Mammary epithelial cell (primary cell): Measurements from ENCODE around the gene PRKCQ.

Source experiments
- CTCF ChIP-seq, 2 donors: IDR thresholded peaks in 1 of 2; conservative IDR thresholded peaks in 1 of 2; 2 replicates each; pipeline ENCODE4 v1.5.1; 2011 to 2012; ENCODE audit warnings: inconsistent platforms in 2 of 2, low read length in 2 of 2, mild to moderate bottlenecking in 2 of 2, control low read depth in 1 of 2, low read depth in 1 of 2; ENCODE audit not compliant: insufficient read depth in 1 of 2; ENCODE audit errors: extremely low read depth in 1 of 2
- EZH2 ChIP-seq: IDR thresholded peaks from 2 replicates; pipeline ENCODE4 v1.6.1; 2012; ENCODE audit warnings: low read length, inconsistent platforms, borderline replicate concordance

DNA sequence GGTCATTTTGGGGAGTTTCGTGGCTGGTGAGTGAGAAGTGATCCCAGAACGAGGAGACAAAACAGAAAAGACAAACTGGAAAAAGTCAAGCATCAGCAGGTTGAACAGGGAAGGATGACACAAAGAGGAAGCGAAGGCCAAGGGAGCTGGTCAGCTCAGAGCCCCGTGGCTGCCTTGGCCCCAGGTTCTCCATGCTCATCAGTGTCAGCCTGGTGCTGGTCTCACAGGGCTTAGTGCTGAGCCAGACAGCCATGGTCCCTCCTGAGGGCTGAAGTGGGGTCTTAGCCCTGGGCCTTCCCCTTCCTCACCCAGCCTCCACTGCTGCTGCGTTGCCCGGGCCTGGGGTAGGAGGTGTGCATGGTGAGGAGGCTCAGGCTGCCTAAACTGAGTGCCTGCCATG is 193.7 kb downstream of the PRKCQ start:
- TF ChIP-seq EZH2, result no peak
- TF ChIP-seq CTCF (conservative IDR thresholded peaks at IDR 0.05 in 1 of 2, IDR thresholded peaks at IDR 0.05 in 1 of 2; ENCODE audit: extremely low read depth in 1 of 2, insufficient read depth in 1 of 2, low read depth in 1 of 2, low read length in 2 of 2), result no peak
